ENCODE measurements around the gene LSM2. TPM values are rescaled to one million over a fixed set of nuclear protein-coding genes. Genes with fewer than 3 reads are reported as not detected.

Gene LSM2
- total RNA-seq, 1 donor from 2014 or later: 23.6 TPM

- no peak for DNase-seq (ENCODE audit: low spot score in 2 of 2)
- no peak for FAIRE-seq
These were observed 44.4 kb downstream of the LSM2 start, which contains the start of gene SAPCD1 for GRCh38 chr6:31762356-31762755. Gene SAPCD1, plus strand, starts transcription at chr6:31762656. Its CDS starts 399 bp downstream, at chr6:31763055.

DNA sequence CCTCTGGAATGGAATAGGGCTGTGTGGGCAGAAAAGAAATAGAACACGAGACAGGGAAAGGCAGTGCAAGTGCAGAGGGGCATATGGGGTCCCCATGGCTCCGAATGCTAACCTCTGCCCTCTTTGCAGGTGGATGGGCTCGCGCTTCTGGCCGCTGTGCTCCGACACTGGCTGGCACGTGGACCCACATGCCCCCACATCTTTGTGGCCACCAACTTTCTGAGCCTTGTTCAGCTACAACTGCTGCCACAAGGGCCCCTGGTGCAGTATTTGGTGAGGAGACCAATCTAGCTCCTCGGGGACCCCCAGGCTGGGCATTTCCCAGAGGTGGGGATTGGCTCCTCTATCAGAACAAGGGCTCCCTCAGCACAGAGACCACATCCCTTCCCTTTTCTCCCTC is 45.4 kb downstream of the LSM2 start:
- FAIRE-seq: no peak
- no peak for DNase-seq (ENCODE audit: low spot score in 2 of 2)

GRCh38 chr6:31760790-31761189 is 46.0 kb downstream of the LSM2 start:
- FAIRE-seq: no peak
- DNase-seq (ENCODE audit: low spot score in 2 of 2): no peak

DNA sequence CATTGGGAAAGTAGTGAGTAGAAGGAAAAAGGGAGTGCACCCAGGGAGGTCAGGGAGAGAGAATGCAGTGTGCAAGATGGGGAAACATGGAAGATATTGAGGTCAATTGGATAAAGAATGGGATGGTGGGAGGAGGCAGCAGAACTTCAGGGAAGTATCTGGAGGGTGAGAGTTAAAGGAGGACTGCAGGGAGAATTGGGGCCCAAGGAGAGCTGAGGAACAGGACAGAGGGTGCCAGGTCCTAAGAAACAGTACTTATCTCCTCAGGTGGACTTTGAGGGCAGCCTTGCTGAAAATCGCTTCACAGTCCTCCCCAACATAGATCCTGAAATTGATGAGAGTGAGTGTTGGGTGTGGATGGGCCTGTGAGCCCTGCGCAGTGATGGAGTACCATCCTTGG is 48.5 kb downstream of the LSM2 start:
- FAIRE-seq: no peak
- DNase-seq (ENCODE audit: low spot score in 2 of 2): no peak

DNA sequence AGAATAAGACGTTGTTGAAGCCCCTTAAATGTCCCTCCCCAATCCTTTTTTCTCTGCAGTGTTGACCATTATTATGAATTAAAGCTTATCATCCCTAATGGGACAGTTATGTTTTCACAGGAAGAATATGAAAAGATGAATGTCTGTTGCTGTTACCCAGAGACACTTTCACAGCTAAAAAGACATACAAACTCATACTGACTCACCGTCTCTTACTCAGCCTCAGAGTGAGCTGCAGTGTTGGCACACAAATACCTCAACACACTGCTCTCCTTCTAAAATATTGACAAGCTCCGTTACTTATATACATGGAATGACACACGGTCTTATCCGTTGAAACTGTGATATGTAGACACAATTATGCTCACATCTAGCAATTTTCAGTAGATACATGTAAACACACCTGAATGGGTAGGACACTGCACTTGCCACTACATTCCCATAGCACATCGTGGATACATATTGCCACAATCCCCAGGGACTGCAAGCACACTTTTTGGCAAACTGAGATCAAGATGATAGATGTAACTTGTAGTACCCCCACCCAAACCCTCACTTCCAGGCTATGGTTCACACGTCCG is 53.9 kb downstream of the LSM2 start:
- DNase-seq (ENCODE audit: low spot score in 2 of 2) (no peak), FAIRE-seq (no peak)

DNA sequence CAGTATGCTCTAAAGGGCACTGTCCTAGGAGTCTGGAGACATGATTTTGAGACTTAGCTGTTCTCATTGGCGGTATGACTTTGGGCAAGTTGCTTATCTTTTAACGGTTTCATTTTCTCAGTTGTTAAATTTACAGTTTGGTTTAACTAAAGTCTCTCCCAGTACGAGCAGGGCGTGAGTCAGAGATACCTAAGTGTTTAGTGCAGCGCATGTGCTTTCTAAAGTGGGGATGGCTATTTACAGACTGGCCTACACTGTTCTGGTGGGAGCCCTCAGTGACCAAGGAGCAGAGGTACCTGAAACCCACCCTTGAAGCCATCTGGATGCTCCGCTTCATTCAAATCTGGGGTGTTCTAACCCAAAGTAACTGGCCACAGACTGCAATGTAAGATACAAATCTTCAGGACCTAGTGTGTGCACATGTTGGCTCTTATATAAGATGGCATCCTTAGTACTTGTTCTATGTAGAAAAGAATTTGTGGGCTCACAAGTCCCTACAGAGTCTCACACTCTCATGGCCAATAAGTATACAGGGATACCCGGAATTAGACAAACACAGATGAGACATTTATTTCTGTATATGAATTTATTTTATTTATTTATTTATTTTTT is 56.2 kb downstream of the LSM2 start:
- FAIRE-seq: no peak

DNA sequence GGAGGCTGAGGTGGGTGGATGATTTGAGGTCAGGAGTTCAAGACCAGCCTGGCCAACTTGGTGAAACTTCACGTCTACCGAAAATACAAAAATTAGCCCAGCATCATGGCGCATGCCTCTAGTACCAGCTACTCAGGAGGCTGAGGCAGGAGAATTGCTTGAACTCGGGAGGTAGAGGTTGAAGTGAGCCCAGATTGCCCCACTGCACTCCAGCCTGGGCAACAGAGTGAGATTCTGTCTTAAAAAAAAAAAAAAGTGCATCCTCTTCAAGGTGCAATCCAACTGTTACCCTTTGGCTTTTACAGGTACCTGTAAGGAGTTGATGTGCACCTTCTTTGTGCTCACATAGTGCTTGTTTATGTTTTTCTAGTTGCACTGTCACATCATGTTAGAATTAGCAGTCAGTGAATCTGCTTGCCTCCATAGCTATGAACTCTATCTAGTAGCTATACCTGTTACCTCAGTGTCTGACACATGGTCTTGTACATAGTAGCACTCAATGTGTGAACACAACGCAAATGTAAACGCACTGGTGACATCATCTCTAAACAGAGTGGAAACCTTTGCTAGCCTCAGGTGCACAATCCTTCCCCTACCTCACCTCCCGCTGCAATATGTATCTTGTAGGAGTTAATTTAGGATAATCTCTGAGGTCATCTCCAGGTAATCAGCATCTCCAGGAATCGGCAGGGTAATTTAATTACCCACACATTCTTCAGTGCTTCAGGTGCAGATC is 57.3 kb downstream of the LSM2 start:
- FAIRE-seq: no peak
- no peak for DNase-seq (ENCODE audit: low spot score in 2 of 2)

More for the DNA sequence above, 56.2 kb downstream of the LSM2 start:
- no peak for DNase-seq (ENCODE audit: low spot score in 2 of 2)

Small RNA genes lying within 50 kb of the gene (small RNA-seq; reads per million reads assigned to genes)
- gene MSH5-SAPCD1 (not detected), gene RF00019 (not detected), gene RNU6-850P (not detected), gene SAPCD1 (not detected), gene SNORD48 (101 reads per million, percentile 98 among the genes with 10 or more reads in this experiment), gene SNORD52 (not detected)

Other genes starting within 250 kb of the LSM2 start
- gene LTA, start 234.7 kb downstream of the LSM2 start, total RNA-seq: not detected
- not detected for gene TNF, start 231.4 kb downstream of the LSM2 start, total RNA-seq
- not detected for gene LTB, start 224.5 kb downstream of the LSM2 start, total RNA-seq
- gene LST1, start 220.7 kb downstream of the LSM2 start, total RNA-seq: 1.2 TPM
- not detected for gene NCR3, start 214.0 kb downstream of the LSM2 start, total RNA-seq
- gene AIF1, start 191.7 kb downstream of the LSM2 start, total RNA-seq: 6.9 TPM
- 30.6 TPM for gene PRRC2A, start 186.3 kb downstream of the LSM2 start, total RNA-seq
- gene BAG6, start 154.3 kb downstream of the LSM2 start, total RNA-seq: 150 TPM
- gene APOM, start 151.1 kb downstream of the LSM2 start, total RNA-seq: 0.41 TPM
- gene C6orf47, start 146.2 kb downstream of the LSM2 start, total RNA-seq: 16.7 TPM
- 11.4 TPM for gene GPANK1, start 142.0 kb downstream of the LSM2 start, total RNA-seq
- 66.0 TPM for gene CSNK2B, start 140.9 kb downstream of the LSM2 start, total RNA-seq
- 1.6 TPM for gene LY6G5B, start 137.0 kb downstream of the LSM2 start, total RNA-seq
- gene LY6G5C, start 125.9 kb downstream of the LSM2 start, total RNA-seq: 5.3 TPM
- 41.6 TPM for gene ABHD16A, start 103.6 kb downstream of the LSM2 start, total RNA-seq
- not detected for gene LY6G6F, start 100.1 kb downstream of the LSM2 start, total RNA-seq
- gene LY6G6D, start 91.6 kb downstream of the LSM2 start, total RNA-seq: not detected
- gene LY6G6C, start 85.2 kb downstream of the LSM2 start, total RNA-seq: not detected
- not detected for gene MPIG6B, start 83.6 kb downstream of the LSM2 start, total RNA-seq
- gene DDAH2, start 77.7 kb downstream of the LSM2 start, total RNA-seq: 90.9 TPM
- 26.1 TPM for gene CLIC1, start 70.4 kb downstream of the LSM2 start, total RNA-seq
- gene MSH5, start 67.0 kb downstream of the LSM2 start, total RNA-seq: 2.9 TPM
- gene SAPCD1, start 44.3 kb downstream of the LSM2 start, total RNA-seq: 0.82 TPM
- gene VWA7, start 29.6 kb downstream of the LSM2 start, total RNA-seq: under 0.01 TPM
- gene VARS1, start 11.2 kb downstream of the LSM2 start, total RNA-seq: 34.6 TPM
- 5.7 TPM for gene HSPA1L, start 8.3 kb upstream of the LSM2 start, total RNA-seq
- gene HSPA1A, start 8.6 kb upstream of the LSM2 start, total RNA-seq: 111 TPM
- 180 TPM for gene HSPA1B, start 20.8 kb upstream of the LSM2 start, total RNA-seq
- gene NEU1, start 55.9 kb upstream of the LSM2 start, total RNA-seq: 19.6 TPM
- not detected for gene SLC44A4, start 72.0 kb upstream of the LSM2 start, total RNA-seq
- 102 TPM for gene EHMT2, start 90.7 kb upstream of the LSM2 start, total RNA-seq
- 25.7 TPM for gene ZBTB12, start 95.1 kb upstream of the LSM2 start, total RNA-seq
- gene C2, start 120.8 kb upstream of the LSM2 start, total RNA-seq: 3.7 TPM
- 0.82 TPM for gene CFB, start 139.1 kb upstream of the LSM2 start, total RNA-seq
- 45.7 TPM for gene NELFE, start 152.0 kb upstream of the LSM2 start, total RNA-seq
- gene SKIC2, start 152.2 kb upstream of the LSM2 start, total RNA-seq: 30.2 TPM
- gene DXO, start 165.2 kb upstream of the LSM2 start, total RNA-seq: 7.3 TPM
- 10.6 TPM for gene C4A, start 175.1 kb upstream of the LSM2 start, total RNA-seq
- gene C4B, start 207.8 kb upstream of the LSM2 start, total RNA-seq: 9.0 TPM
- gene CYP21A2, start 231.4 kb upstream of the LSM2 start, total RNA-seq: under 0.01 TPM